Prostate gland (tissue), 2 donors: ENCODE measurements around the gene ERICH6B.

Experiments used
- POLR2A ChIP-seq: fragments of 450-650 bp; IDR thresholded peaks from one replicate; pipeline ENCODE4 v1.6.1; 2016; ENCODE audit warnings: antibody characterized with exemption, mild to moderate bottlenecking
- POLR2AphosphoS5 ChIP-seq: sonication (generic); formaldehyde crosslinking; IDR thresholded peaks from one replicate; pipeline ENCODE4 v1.6.1; 2017; ENCODE audit warnings: antibody characterized with exemption
- TF ChIP-seq, protein P1 (sequence below), 4 experiments: fragments of 200-600 bp in 2 of 4; fragments of 450-650 bp in 2 of 4; sonication (generic) in 2 of 4; IDR thresholded peaks; 1 replicate in 3 of 4; 2 replicates in 1 of 4; pipeline ENCODE4 v1.5.1; 2016 to 2019; ENCODE audit warnings: antibody characterized with exemption in 4 of 4, mild to moderate bottlenecking in 2 of 4, moderate library complexity in 2 of 4

DNA sequence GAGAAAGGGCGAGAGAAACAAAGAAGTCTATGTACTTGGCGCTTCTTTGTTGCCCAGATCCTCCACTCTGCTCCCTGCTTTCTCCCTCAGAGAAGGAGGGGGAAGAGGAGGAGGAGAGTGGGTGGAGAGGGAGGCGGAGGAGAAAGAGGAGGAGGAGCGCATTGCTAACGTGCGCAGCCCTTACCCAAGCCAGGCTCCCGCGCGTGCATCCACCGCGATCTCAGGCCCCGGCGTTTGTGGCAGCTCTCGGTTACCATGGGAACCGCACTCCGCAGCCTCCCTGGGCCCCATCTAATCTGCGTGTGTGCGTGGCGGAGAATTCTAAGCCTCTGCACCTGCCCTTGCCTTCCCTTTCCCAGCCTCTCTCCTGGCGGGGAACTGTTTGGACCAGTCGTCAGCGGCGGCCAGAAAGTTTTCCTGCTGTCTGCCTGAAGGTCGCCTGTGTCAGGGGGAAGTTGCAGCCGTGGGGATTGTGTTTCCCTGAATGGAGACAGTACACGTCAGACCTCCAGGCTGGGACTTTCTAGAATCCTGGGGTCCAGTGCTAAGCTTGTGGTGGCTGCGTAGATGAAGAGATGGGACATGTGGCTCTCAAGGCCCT is at the start of gene ERICH6B:
- TF ChIP-seq, protein P1, sequence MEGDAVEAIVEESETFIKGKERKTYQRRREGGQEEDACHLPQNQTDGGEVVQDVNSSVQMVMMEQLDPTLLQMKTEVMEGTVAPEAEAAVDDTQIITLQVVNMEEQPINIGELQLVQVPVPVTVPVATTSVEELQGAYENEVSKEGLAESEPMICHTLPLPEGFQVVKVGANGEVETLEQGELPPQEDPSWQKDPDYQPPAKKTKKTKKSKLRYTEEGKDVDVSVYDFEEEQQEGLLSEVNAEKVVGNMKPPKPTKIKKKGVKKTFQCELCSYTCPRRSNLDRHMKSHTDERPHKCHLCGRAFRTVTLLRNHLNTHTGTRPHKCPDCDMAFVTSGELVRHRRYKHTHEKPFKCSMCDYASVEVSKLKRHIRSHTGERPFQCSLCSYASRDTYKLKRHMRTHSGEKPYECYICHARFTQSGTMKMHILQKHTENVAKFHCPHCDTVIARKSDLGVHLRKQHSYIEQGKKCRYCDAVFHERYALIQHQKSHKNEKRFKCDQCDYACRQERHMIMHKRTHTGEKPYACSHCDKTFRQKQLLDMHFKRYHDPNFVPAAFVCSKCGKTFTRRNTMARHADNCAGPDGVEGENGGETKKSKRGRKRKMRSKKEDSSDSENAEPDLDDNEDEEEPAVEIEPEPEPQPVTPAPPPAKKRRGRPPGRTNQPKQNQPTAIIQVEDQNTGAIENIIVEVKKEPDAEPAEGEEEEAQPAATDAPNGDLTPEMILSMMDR (IDR thresholded peaks at IDR 0.05): no peak
- no peak for TF ChIP-seq POLR2AphosphoS5
- no peak for TF ChIP-seq POLR2A
